ENCODE measurements around the gene DGKQ.
"Not testable (repeated sequence)": the region's sequence is repeated elsewhere in the genome, so short reads cannot be mapped to it uniquely, and the experiment has no call there.

DGKQ gene

DNA sequence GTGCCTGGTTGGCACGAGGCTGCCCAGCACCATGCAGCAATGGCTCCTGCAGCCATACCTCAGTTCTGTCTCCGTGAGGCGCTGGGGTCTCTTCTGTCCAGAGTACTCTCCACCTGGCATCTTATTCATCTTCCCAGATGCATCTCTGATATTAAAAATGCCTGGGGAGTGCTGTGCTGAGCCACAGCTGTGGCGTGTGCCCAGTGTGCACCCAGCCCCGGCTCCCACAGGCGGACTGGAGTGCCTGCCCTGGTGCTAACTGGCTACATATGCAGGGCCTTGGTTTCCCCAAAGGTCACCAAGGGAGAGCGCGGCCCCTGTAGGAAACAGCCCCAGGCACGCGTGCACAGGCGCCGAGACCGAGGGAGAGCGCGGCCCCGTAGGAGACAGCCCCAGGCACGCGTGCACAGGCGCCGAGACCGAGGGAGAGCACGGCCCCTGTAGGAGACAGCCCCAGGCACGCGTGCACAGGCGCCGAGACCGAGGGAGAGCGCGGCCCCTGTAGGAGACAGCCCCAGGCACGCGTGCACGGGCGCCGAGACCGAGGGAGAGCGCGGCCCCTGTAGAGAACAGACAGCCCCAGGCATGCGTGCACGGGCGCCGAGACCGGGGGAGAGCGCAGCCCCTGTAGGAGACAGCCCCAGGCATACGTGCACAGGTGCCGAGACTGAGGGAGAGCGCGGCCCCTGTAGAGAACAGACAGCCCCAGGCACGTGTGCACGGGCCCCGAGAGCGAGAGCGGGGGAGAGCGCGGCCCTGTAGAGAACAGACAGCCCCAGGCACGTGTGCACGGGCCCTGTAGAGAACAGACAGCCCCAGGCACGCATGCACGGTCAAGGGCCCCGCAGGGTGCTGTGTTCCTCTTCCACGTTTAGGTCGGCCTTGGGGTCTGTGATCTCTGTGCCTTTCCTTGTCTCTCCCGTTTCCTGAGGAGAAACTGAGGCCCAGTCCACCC lies 26.6 kb downstream of the DGKQ start:
- H3K4me3 ChIP-seq (ENCODE audit: low read depth, low read length), result no peak overlapping the region
- DNase-seq (ENCODE audit: low read depth), result no peak
- TF ChIP-seq CTCF (conservative IDR thresholded peaks at IDR 0.05; ENCODE audit: low read depth, low read length), result no peak

DNA sequence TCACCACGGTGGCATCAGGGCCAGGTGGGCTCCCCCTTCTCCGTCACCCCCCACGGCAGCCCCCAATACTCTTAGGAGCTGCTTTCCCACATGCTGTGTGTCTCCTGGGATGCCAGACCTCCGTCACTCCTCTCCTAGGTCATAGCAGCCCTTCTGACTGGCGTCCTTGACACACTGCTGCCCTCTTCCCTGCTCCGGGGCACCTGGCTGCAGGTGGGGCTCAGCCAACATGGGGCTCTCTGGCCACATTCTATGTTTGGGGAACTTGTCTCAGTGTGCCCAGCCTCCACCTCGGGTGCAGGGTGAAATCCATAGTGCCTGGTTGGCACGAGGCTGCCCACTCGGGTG lies 27.3 kb downstream of the DGKQ start:
- no peak overlapping the region for H3K4me3 ChIP-seq (ENCODE audit: low read depth, low read length)
- no peak for DNase-seq (ENCODE audit: low read depth)
- no peak for TF ChIP-seq CTCF (conservative IDR thresholded peaks at IDR 0.05; ENCODE audit: low read depth, low read length)

GRCh38 chr4:945274-946102 lies 27.9 kb downstream of the DGKQ start:
- peak overlapping the region; percentile 47 for H3K4me3 ChIP-seq (ENCODE audit: low read depth, low read length)
- DNase-seq (ENCODE audit: low read depth), result peak; percentile 28
- no peak for TF ChIP-seq CTCF (conservative IDR thresholded peaks at IDR 0.05; ENCODE audit: low read depth, low read length)

DNA sequence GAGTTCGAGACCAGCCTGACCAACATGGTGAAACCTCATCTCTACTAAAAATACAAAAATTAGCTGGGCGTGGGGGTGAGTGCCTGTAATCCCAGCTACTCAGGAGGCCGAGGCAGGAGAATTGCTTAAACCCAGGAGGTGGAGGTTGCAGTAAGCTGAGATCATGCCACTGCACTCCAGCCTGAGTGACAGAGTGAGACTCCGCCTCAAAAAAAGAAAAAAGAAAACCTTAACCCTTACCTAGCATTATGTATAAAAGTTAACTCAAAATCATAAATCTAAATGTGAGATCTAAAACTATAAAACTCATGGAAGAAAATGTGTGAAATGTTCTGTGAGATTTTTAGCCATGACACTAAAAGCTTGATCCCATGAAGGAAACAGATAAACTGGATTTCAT lies 33.9 kb downstream of the DGKQ start:
- H3K4me3 ChIP-seq (ENCODE audit: low read depth, low read length); DNase-seq (ENCODE audit: low read depth): not testable (repeated sequence)

- TF ChIP-seq CTCF (conservative IDR thresholded peaks at IDR 0.05; ENCODE audit: low read depth, low read length), result peak; percentile 42
- peak overlapping the region; percentile 90 for H3K4me3 ChIP-seq (ENCODE audit: low read depth, low read length)
- no peak for DNase-seq (ENCODE audit: low read depth)
These were observed 40.7 kb downstream of the DGKQ start for GRCh38 chr4:932713-933070.

DNA sequence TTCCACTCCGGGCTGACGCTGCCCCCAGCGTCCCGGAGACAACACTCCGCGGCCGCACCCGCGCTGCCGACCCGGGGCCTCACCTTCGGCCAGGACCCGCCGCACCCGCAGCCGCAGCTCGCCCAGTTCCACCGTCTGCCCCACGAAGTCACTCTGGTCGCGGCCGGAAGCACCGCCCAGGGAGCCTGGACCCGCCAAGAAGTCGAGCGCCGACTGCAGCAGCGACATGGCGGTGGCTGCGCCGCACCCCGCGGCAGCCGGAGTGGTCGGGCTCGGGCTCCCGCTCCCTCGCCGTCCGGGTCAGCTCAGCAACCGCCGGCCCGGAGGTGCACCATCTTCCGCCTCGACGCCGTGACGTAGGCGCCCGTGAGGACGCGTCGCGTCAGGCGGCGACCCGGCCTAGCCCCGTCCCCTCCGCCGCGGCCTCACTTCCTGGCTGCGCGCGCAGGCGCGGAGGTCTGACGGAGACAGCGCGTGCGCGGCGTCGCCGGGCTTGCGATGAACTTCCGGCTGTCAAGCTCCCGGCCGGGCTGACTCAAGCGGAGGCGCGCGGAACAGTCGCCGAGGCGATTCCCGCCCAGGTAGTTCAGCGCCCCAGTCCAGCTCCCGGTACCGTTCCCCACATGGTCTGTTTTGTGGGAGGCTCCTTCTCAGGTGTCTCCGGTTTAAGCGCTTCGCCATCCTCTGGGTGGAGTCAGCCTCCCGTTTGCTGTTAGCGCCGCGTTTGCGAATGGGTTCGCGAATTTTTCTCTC lies 41.2 kb downstream of the DGKQ start, which contains the start of the genes GAK and TMEM175:
GAK (minus strand) TSS at position 357 of the 753 bp plus-strand sequence; CDS start at position 228, 129 bp downstream.
TMEM175 (plus strand) TSS at position 501 of the 753 bp plus-strand sequence. CDS start 15,280 bp downstream, outside the sequence.
- H3K4me3 ChIP-seq (ENCODE audit: low read depth, low read length), result peak within 1 kb of the TSS; percentile 90
- TF ChIP-seq CTCF (conservative IDR thresholded peaks at IDR 0.05; ENCODE audit: low read depth, low read length), result no peak
- DNase-seq (ENCODE audit: low read depth), result peak; percentile 97
